ACC112 (cell line): ENCODE results near the gene MYO3B.
A peak's percentile ranks its signal among the peaks of the same experiment; 100 is the strongest.

Experiments
- H2AFZ ChIP-seq: fragments of 200-600 bp; sonication (generic); one replicate; pipeline ENCODE4 v1.6.0; 2017; ENCODE audit warnings: antibody characterized with exemption, low read length; ENCODE audit not compliant: unreplicated experiment
- H3K27ac ChIP-seq: fragments of 200-600 bp; sonication (generic); 2 replicates; pipeline ENCODE4 v1.5.1; 2014; ENCODE audit warnings: low read depth, mild to moderate bottlenecking, antibody characterized with exemption, low read length, moderate library complexity
- H3K27me3 ChIP-seq: fragments of 200-600 bp; sonication (generic); 2 replicates; pipeline ENCODE4 v1.6.1; 2014; ENCODE audit warnings: mild to moderate bottlenecking, antibody characterized with exemption, low read length, moderate library complexity, mixed read lengths; ENCODE audit not compliant: insufficient read depth
- H3K36me3 ChIP-seq: fragments of 200-600 bp; sonication (generic); 2 replicates; pipeline ENCODE4 v1.6.1; 2016; ENCODE audit warnings: mild to moderate bottlenecking, antibody characterized with exemption, low read length, moderate library complexity, mixed read lengths; ENCODE audit not compliant: insufficient read depth
- H3K4me1 ChIP-seq: fragments of 200-600 bp; sonication (generic); one replicate; pipeline ENCODE4 v1.6.1; 2016; ENCODE audit warnings: low read length, mixed read lengths; ENCODE audit not compliant: insufficient read depth, unreplicated experiment, control insufficient read depth
- H3K4me3 ChIP-seq: fragments of 200-600 bp; sonication (generic); 2 replicates; pipeline ENCODE4 v1.5.1; 2014; ENCODE audit warnings: mild to moderate bottlenecking, low read depth, low read length
- H3K79me2 ChIP-seq: fragments of 200-600 bp; sonication (generic); one replicate; pipeline ENCODE4 v1.6.0; 2016; ENCODE audit warnings: low read length; ENCODE audit not compliant: control insufficient read depth, unreplicated experiment, insufficient read depth

The MYO3B gene

DNA sequence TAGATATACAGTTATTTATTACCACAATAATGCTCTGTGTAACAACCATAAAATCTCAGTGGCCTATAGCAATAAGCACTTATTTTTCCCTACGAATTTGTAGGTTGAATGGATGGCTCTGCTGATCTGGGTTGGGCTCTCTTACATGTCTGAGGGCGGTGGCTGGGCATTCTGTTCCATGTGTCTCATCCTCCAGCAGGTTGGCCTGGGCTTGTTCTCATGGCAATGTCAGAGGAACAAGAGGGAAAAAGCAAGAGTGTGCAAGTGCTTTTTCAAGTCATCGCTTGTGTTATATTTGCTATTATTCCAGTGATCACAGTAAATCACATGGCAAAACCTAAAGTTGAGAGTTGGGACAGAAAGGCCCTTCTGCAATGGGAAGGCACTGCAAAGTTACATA, 30.4 kb upstream of the MYO3B start:
- Histone ChIP-seq H3K36me3 (no peaks in the 10 kb centered on the region), H3K4me3 (no peak overlapping the region), H3K27me3 (no peaks in the 10 kb centered on the region), H3K27ac (no peak overlapping the region), H2AFZ (no peak overlapping the region), H3K4me1 (no peaks in the 10 kb centered on the region), H3K79me2 (no peaks in the 10 kb centered on the region)

DNA sequence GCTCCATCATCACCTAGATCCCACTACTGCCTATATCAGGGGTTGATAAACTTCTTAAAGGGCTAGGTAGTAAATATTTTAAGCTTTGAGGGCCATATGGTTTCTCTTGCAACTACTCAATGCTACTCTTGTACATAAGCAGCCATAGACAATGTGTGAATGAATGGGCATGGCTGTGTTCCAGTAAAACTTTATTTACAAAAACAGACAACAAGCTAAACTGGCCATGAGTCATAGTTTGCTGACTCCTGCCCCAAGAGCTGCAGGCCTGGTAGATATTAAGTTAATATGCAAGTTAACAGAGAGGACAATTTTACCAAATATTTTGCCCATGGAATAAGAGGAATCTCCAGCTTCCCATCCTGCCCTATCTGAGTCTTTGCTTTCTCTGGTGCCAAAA, 29.8 kb upstream of the MYO3B start:
- Histone ChIP-seq H3K4me3 (no peak overlapping the region), H3K79me2 (no peaks in the 10 kb centered on the region), H2AFZ (no peak overlapping the region), H3K36me3 (no peaks in the 10 kb centered on the region), H3K27ac (no peak overlapping the region), H3K27me3 (no peaks in the 10 kb centered on the region), H3K4me1 (no peaks in the 10 kb centered on the region)

DNA sequence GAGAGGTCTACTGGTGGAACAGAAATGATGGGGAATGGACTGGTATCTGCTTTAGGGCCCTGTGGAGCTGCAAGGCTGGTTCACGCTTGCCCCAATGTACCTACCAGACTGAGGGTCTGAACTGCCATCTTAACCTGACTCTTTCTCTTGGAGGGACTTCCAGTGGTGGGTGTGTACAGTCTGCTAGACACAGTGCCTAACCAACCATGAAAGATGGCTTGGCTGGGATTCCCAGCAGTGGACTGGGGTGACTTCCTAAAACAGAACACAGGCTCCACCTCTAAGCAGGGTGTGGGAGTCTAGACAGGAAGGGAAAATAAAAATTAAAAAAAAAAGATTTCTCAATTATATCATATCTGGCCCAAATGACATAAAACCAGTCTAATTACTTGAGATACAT, 25.5 kb upstream of the MYO3B start:
- Histone ChIP-seq H3K4me3 (no peak overlapping the region), H3K36me3 (no peaks in the 10 kb centered on the region), H3K27me3 (no peaks in the 10 kb centered on the region), H3K4me1 (peaks cover 14% of the 10 kb centered on the region), H2AFZ (no peak overlapping the region), H3K27ac (no peak overlapping the region), H3K79me2 (no peaks in the 10 kb centered on the region)

DNA sequence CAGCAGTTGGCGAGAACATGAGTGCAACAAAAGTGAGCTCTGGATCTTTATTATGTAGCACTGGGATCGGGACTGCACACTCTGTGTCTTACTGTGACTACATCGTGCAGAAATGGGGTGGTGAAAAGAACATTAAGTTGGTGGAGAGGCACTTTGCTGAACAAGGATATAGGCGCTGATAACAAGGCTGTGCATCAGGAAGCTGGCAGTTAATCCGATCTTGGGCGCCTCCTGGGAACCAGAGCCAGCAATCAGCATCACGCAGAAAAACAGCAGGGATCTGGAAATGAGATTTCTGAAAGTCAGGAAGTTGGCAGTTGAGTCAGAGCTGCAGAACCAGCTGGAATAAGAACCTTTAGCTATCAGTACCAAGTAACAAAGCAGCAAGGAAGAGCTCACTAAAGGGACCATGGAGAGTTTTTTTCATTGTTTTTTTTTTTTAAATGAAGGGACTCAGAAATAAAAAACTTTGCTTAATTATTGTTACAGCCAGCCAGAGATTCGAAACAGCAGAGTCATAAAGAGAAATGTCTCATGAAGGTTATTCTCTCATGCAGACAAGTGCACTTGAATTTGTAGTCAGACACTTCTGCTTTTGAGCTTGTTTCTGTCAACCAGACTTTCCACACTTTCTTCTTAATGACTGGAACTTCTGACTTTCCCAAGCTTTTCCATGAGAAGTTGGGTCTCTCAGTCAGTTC, 22.8 kb upstream of the MYO3B start:
- Histone ChIP-seq H3K27me3 (no peaks in the 10 kb centered on the region), H2AFZ (peak overlapping the region; percentile 83), H3K27ac (no peak overlapping the region), H3K4me3 (no peak overlapping the region), H3K79me2 (no peaks in the 10 kb centered on the region), H3K4me1 (peaks cover 14% of the 10 kb centered on the region), H3K36me3 (no peaks in the 10 kb centered on the region)

DNA sequence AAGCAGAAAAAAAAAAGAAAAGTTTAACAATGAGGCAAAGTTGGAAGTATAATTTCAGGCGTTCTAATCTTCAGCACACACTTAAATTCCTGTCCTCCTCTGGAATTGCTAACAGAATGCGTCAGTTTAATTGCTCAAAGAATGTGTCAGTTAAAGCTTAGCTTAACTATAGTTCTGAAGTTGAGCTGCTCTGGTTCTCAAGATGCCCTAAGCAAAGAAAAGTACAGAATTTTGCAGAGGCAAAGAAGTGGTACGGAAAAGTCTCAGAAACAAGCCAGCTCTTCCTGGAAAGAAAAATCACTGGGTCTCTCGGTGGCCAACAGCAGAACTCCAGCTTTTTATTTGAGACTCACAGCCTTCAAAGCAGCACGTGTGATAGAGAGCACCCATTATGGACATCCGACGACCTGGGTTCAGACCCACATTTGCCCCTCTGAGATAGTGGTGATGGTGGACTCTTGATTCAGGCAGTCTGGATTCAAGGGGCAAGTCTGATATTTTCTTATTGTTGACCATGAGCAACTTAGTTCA, 22.2 kb upstream of the MYO3B start:
- Histone ChIP-seq H3K27ac (no peak overlapping the region), H3K79me2 (no peaks in the 10 kb centered on the region), H3K4me1 (peaks cover 14% of the 10 kb centered on the region), H2AFZ (peak overlapping the region; percentile 83), H3K4me3 (no peak overlapping the region), H3K27me3 (no peaks in the 10 kb centered on the region), H3K36me3 (no peaks in the 10 kb centered on the region)

DNA sequence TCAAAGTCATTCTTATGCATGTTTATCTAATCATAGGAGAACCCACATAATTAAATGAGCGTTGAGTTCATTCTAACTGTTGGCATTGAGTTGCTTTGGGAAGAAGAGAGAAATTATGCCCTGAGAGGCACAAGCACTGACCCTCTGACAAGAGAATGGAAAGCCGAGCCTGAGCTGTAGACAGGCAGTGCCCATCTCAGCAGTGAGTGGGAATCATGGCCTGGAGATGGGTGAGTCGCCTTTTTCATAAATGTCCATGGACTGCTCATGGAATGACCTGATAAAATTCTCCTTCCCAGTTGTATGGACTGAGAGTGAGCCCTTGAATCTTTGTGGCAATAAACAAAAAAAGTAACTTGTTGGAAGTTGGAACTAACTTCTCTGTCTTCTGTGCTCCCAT, 21.4 kb upstream of the MYO3B start:
- peak overlapping the region; percentile 8 for H2AFZ ChIP-seq
- no peak overlapping the region for H3K27ac ChIP-seq
- H3K27me3 ChIP-seq: no peaks in the 10 kb centered on the region
- no peaks in the 10 kb centered on the region for H3K36me3 ChIP-seq
- H3K4me1 ChIP-seq: peaks cover 14% of the 10 kb centered on the region
- H3K79me2 ChIP-seq: no peaks in the 10 kb centered on the region
- H3K4me3 ChIP-seq: no peak overlapping the region

DNA sequence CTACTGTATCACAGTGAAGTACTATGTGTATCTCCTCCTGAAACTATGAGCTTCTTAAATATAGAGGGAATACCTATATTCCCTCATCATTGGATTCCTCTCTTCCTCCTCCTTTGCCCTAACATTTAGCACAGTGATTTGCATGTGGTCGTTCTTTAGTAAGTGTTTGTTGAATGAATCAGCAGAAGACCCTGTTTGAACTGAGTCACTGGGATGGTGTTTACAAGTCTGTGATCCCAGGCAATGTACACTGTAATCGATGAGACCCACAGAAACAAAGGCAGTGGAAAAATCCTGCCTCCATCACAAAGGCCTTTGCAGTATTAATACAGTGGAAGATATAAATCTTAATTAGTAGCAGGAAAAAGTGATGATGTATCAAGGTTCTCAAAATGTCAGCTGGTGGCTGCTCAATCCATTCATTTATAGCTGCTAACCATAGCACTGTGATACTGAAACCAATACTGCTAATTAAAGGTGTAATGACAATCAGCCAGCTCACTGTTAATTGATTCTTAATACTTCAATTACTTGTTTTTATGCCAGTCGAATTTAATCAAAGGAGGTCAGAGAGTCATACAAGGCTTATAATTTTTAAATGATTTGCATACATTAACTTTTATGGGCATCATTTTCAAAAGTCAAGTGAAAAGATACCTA, 20.8 kb upstream of the MYO3B start:
- Histone ChIP-seq H3K36me3 (no peaks in the 10 kb centered on the region), H3K4me1 (peaks cover 19% of the 10 kb centered on the region), H3K27ac (no peak overlapping the region), H3K79me2 (no peaks in the 10 kb centered on the region), H3K27me3 (no peaks in the 10 kb centered on the region), H2AFZ (no peak overlapping the region), H3K4me3 (no peak overlapping the region)

DNA sequence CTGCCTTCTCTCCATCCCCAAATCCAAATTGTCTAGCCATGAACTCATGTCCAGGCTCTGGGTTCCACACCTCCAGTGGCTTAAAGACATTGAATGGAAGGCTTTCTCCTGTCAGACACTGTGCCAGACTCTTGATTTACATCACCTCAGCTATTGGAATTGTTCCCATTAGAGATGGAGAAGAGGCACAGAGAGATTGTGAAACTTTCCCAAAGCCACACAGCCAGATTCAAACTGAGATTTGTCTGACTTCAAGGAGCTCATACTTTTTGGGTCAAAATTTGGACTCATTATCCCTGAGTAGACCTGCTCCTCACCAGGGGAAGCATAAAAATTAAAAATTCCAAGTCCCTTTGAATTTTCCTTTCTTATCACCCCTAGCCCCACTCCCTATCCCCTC, 18.9 kb upstream of the MYO3B start:
- Histone ChIP-seq H2AFZ (no peak overlapping the region), H3K79me2 (no peaks in the 10 kb centered on the region), H3K4me3 (no peak overlapping the region), H3K36me3 (no peaks in the 10 kb centered on the region), H3K27me3 (no peaks in the 10 kb centered on the region), H3K4me1 (peaks cover 22% of the 10 kb centered on the region), H3K27ac (no peak overlapping the region)

DNA sequence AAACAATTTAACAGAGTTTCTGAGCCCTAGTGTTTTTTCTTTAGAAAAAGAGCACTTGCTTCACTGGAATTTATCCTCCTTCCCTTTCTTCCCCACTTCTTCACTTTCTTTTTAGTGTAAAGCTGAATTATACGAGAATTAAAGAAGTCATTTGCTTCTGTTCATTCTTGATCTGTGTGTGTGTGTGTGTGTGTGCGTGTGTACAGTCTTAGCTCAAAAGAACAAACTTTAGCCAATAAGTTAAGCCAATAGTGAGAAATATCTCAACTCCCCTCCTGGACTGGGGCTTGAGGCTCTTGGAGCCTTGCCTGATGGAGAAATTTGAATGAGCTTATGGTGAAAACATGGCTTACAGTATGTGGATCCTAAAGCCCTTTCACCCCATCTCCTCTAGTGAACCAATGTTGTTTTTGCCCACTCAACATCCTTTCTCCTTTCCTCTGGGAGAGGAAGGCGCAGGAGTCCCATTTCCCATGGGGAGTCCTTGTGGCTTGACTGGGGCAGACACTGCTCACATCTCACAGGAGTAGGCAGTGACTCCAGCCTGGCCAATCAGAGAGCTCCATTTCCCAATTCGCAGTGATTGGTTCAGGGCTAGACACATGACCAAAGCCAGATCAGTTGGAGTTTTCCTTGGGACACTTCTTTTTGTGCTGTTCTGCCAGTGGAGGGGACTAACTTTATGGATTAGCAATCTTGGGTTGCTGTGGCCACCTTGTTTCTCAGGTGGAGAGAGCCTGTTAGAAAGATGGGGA, 16.3 kb upstream of the MYO3B start:
- Histone ChIP-seq H3K27ac (no peak overlapping the region), H2AFZ (no peak overlapping the region), H3K36me3 (no peaks in the 10 kb centered on the region), H3K27me3 (no peaks in the 10 kb centered on the region), H3K4me3 (no peak overlapping the region), H3K4me1 (peaks cover 18% of the 10 kb centered on the region), H3K79me2 (no peaks in the 10 kb centered on the region)

DNA sequence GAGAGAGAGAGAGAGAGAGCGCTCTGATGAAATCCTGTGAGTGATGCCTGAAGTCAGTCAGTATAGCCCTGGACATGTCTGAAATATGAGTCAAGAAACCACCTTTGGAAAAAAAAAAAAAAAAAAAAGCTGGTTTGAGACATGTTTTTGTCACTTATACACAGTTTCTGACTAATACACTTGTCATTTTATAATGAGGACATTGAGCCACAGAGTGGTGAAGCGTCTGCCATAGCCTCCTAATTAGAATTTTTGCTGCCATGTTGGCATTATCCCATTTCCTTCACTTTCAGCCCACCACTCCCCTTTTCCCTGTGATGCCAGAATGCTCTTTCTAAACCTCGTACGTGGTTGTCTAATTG, 15.7 kb upstream of the MYO3B start:
- Histone ChIP-seq H2AFZ (no peak overlapping the region), H3K79me2 (no peaks in the 10 kb centered on the region), H3K27ac (no peak overlapping the region), H3K4me3 (no peak overlapping the region), H3K36me3 (no peaks in the 10 kb centered on the region), H3K4me1 (peaks cover 18% of the 10 kb centered on the region), H3K27me3 (no peaks in the 10 kb centered on the region)
